H1 (cell line): ENCODE results near the gene ADCY1. TPM values are rescaled to one million over a fixed set of nuclear protein-coding genes. Genes with fewer than 3 reads are reported as not detected.

Experiments used
- polyA plus RNA-seq, 7 experiments: library from polyadenylated mRNA; depleted of rRNA in 3 of 7; stranded (reverse) in 5 of 7; unstranded in 2 of 7; fragments of >200 nt in 5 of 7; fragments of 200-250 nt in 2 of 7; gene quantifications; 1 replicate in 5 of 7; 2 replicates in 1 of 7; 4 replicates in 1 of 7; pipeline versions ENCODE4 v1.2.1 to v1.2.3, GENCODE V29; 2011 to 2013; ENCODE audit warnings: missing spikeins in 2 of 7, mixed read lengths in 2 of 7
- small RNA-seq: library from polyadenylated mRNA; stranded (forward); fragments of <200 nt; extraction: miRNeasy Mini kit (QIAGEN cat#:217004); gene quantifications from one replicate; pipeline ENCODE3, GENCODE V24; 2013; ENCODE audit not compliant: insufficient read depth
- total RNA-seq: library from RNA; stranded (reverse); fragmentation: NEBNext Ultra II Directional; extraction: Animal tissue kit (Norgen Biotek cat#: 25700); gene quantifications from 2 replicates; pipeline ENCODE4 v1.2.1, GENCODE V29; 2021

Gene ADCY1
- total and polyA plus RNA-seq, 2 of the 8 experiments (the other 6 are each of a cell fraction or from before 2014, with no cell fraction given) = 7.9 to 26.9 TPM

Small RNAs within 50 kb of the gene (small RNA-seq; reads per million reads assigned to genes)
- gene AC073325.2 = not detected
